Aortic smooth muscle cell (primary cell): Measurements from ENCODE around the gene DPPA2. TPM values are rescaled to one million over a fixed set of nuclear protein-coding genes. Genes with fewer than 3 reads are reported as not detected.

Experiments
- total RNA-seq: library from RNA; depleted of rRNA; stranded (reverse); fragments of >200 nt; gene quantifications from 2 replicates; pipeline ENCODE4 v1.2.3, GENCODE V29; 2014

DPPA2 gene
- not detected in 2 replicates for total RNA-seq

GRCh38 chr3:109316162-109316730, at the start of gene DPPA2:
TSS of gene DPPA2 (minus strand) at chr3:109316517. CDS start at chr3:109314542, 1,975 bp downstream.

GRCh38 chr3:109337393-109337792, 21.1 kb upstream of the DPPA2 start, which contains the start of gene DPPA4:
TSS of gene DPPA4 (minus strand) at chr3:109337546. CDS start at chr3:109337517, 29 bp downstream.

Other genes starting within 250 kb of the DPPA2 start
- gene MORC1, start 198.4 kb downstream of the DPPA2 start, total RNA-seq: not detected in 2 replicates
- gene C3orf85, start 179.8 kb downstream of the DPPA2 start, total RNA-seq: not detected in 2 replicates
- gene DPPA4, start 21.0 kb upstream of the DPPA2 start, total RNA-seq: not detected in 2 replicates